K562 treated with DMSO at 1 percent for 48 hours (cell line): ENCODE measurements around the gene MMP25. TPM values are rescaled to one million over a fixed set of nuclear protein-coding genes. Genes with fewer than 3 reads are reported as not detected.

Source experiments
- total RNA-seq: library from RNA; unstranded; fragments of 300-600 nt; gene quantifications from 2 replicates; pipeline ENCODE4 v1.2.3, GENCODE V29; 2022; ENCODE audit warnings: low replicate concordance; ENCODE audit errors: extremely low read depth

MMP25 gene, protein sequence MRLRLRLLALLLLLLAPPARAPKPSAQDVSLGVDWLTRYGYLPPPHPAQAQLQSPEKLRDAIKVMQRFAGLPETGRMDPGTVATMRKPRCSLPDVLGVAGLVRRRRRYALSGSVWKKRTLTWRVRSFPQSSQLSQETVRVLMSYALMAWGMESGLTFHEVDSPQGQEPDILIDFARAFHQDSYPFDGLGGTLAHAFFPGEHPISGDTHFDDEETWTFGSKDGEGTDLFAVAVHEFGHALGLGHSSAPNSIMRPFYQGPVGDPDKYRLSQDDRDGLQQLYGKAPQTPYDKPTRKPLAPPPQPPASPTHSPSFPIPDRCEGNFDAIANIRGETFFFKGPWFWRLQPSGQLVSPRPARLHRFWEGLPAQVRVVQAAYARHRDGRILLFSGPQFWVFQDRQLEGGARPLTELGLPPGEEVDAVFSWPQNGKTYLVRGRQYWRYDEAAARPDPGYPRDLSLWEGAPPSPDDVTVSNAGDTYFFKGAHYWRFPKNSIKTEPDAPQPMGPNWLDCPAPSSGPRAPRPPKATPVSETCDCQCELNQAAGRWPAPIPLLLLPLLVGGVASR
- total RNA-seq, result not detected in 2 replicates

GRCh38 chr16:3045758-3046640, at the start of gene MMP25:
MMP25 (plus strand) TSS chr16:3046561; CDS start chr16:3046918, 357 bp downstream.

DNA sequence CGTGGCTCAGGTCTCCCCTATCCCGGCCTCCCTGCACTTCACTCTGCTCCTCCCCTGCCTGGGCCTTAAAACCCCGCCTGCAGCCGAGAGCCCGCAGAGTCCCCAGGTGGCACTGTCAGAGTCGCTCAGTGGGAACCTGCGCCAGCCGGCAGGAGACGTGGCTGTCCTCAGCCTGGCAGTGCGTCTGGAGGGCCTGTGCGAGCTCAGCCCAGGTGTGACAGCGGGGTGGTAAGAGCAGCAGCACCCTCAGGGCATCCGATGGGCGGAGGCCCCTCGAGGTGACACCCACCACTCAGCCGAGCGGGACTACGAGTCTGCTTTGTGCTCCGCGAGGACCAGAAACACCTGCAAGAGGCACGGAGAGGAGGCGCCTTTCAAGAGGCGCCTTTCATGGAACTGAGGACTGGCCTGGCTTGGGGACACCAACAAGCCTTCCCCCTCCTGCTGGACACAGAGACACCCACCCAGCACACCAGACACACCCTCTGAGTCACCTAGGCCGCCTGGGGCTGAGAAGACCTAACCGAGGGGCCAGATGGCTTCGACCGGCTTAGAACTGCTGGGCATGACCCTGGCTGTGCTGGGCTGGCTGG, 33.4 kb upstream of the MMP25 start, which contains the start of gene CLDN9:
Gene CLDN9 (plus strand): TSS at position 96 of the 593 bp plus-strand sequence. CDS start 440 bp downstream, at position 536.

GRCh38 chr16:3017794-3018506, 28.4 kb upstream of the MMP25 start, which contains the start of gene CLDN6:
CLDN6 (minus strand) TSS chr16:3018183; CDS start chr16:3016021, 2,162 bp downstream.

DNA sequence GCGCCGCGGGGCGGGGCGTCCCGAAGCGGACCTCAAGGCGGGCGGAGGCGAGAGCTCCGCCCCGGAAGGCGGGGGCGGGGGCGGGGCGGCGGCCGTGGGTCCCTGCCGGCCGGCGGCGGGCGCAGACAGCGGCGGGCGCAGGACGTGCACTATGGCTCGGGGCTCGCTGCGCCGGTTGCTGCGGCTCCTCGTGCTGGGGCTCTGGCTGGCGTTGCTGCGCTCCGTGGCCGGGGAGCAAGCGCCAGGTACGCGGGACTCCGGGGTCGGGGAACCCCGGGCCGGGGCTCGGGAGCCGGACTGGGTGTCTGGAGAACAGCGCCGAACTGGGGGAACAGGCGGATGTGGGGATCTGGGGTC, 26.1 kb upstream of the MMP25 start, which contains the start of gene TNFRSF12A:
Gene TNFRSF12A (plus strand): TSS at position 122 of the 357 bp plus-strand sequence. CDS start 30 bp downstream, at position 152.

DNA sequence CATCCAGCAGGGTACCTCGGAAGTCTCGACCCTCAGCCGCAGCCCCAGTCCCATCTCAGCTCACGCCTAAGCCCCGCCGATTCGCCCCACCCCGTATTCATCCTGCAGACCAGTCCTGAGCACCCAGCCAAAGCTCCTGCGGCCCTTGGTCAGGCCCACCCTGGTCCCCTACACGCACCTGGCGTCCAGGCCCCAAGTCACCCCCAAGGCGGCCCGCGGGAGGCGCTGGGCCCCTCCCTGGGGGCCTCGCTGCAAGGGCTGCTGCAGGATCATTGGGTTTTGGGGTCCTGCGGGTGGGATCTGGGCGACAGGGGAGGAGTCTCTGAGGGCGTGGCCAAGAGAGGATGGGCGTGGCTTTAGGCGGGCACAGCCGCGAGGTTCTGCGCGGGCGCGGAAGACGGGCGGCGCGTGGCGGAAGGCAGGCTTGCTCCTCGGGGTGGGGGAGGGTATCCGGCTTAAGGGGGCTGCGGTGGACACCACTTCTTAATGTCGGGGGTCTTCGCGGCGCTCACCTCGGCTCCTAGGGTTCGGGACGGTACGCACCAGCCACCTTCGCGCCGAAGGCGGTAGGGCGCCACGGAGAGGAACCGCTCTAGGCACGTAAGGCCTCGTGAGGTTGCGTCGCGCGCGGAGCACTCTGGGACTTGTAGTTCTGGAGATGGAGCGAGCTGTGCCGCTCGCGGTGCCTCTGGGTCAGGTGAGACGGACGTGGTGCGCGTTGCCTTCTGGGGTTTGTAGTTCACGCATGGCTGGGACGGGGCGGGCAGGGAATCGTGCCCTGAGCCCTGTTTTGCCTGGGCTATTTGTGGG, 22.5 kb upstream of the MMP25 start, which contains the start of the genes HCFC1R1 and THOC6:
Gene HCFC1R1 (minus strand): TSS at position 274 of the 810 bp plus-strand sequence. CDS start 1 bp downstream, at position 273.
Gene THOC6 (plus strand): TSS at position 367 of the 810 bp plus-strand sequence. CDS start 292 bp downstream, at position 659.

GRCh38 chr16:3036726-3037315, 9.5 kb upstream of the MMP25 start, which contains the start of gene BICDL2:
BICDL2 (minus strand) TSS chr16:3036944; CDS start chr16:3035496, 1,448 bp downstream.

DNA sequence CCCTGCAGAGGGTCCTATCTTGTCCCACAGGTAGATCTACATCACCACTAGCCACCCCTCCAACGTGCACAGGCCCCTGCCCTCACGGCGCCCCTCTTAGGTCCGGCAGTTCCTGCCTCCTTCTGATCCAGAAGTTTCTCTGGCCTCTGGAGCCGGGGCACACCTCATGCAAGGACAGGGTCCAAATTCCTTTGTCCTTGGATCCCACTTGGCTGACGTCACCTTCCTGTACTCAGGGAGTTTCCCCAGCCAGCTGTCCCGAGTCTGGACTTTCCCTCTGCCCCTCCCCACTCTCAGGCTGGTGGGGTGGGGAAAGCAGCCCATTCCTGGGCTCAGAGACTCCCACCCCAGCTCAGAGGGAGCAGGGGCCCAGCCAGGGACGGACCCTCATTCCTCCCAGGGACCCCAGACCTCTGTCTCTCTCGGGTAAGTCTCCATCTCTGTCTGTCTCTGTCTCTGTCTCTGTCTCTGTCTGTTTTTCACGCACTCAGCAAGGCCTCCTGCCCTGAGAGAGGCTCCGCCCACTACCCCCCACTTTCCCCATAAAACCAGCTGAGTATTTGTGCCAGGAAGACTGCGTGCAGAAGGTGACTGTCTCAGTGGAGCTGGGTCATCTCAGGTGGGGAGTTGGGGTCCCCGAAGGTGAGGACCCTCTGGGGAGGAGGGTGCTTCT, 18.8 kb downstream of the MMP25 start, which contains the start of gene IL32:
Gene IL32 (plus strand): TSS at position 572 of the 673 bp plus-strand sequence. CDS start 172 bp downstream, outside the sequence.

GRCh38 chr16:3098459-3099394, 52.4 kb downstream of the MMP25 start, which contains the start of gene ZSCAN10:
ZSCAN10 (minus strand) TSS chr16:3099294; CDS start chr16:3092937, 6,357 bp downstream.

Other genes with a start within 250 kb of the MMP25 start
- gene PRSS41, start 248.1 kb upstream of the MMP25 start, total RNA-seq, result not detected in 2 replicates
- gene PRSS21, start 229.3 kb upstream of the MMP25 start, total RNA-seq, result not detected in 2 replicates
- not detected in 2 replicates for gene ZG16B, start 216.3 kb upstream of the MMP25 start, total RNA-seq
- not detected in 2 replicates for gene PRSS22, start 188.4 kb upstream of the MMP25 start, total RNA-seq
- not detected in 2 replicates for gene FLYWCH2, start 163.3 kb upstream of the MMP25 start, total RNA-seq
- not detected in 2 replicates for gene FLYWCH1, start 134.6 kb upstream of the MMP25 start, total RNA-seq
- gene KREMEN2, start 82.3 kb upstream of the MMP25 start, total RNA-seq, result not detected in 2 replicates
- gene PAQR4, start 77.2 kb upstream of the MMP25 start, total RNA-seq, result not detected in 2 replicates
- not detected in 2 replicates for gene PKMYT1, start 66.1 kb upstream of the MMP25 start, total RNA-seq
- not detected in 2 replicates for gene CLDN9, start 33.6 kb upstream of the MMP25 start, total RNA-seq
- gene CLDN6, start 28.4 kb upstream of the MMP25 start, total RNA-seq, result not detected in 2 replicates
- gene TNFRSF12A, start 26.2 kb upstream of the MMP25 start, total RNA-seq, result not detected in 2 replicates
- gene HCFC1R1, start 22.6 kb upstream of the MMP25 start, total RNA-seq, result not detected in 2 replicates
- gene THOC6, start 22.5 kb upstream of the MMP25 start, total RNA-seq, result not detected in 2 replicates
- not detected in 2 replicates for gene BICDL2, start 9.6 kb upstream of the MMP25 start, total RNA-seq
- gene IL32, start 19.1 kb downstream of the MMP25 start, total RNA-seq, result not detected in 2 replicates
- gene ZSCAN10, start 52.7 kb downstream of the MMP25 start, total RNA-seq, result not detected in 2 replicates
- gene ZNF205, start 66.0 kb downstream of the MMP25 start, total RNA-seq, result not detected in 2 replicates
- not detected in 2 replicates for gene ZNF213, start 88.5 kb downstream of the MMP25 start, total RNA-seq
- gene OR1F1, start 141.6 kb downstream of the MMP25 start, total RNA-seq, result not detected in 2 replicates
- not detected in 2 replicates for gene ZNF200, start 188.6 kb downstream of the MMP25 start, total RNA-seq
- gene MEFV, start 210.1 kb downstream of the MMP25 start, total RNA-seq, result not detected in 2 replicates
- not detected in 2 replicates for gene ZNF263, start 236.9 kb downstream of the MMP25 start, total RNA-seq